ENCODE data around the gene SPOP.

GRCh38 chr17:49579522-49579921 lies 98.4 kb downstream of the SPOP start:
- TF ChIP-seq CTCF (IDR thresholded peaks at IDR 0.05; ENCODE audit: insufficient read depth, low read length, poor library complexity, severe bottlenecking) = no peak
- TF ChIP-seq EZH2phosphoT487 (conservative IDR thresholded peaks at IDR 0.05; ENCODE audit: low read length) = no peak

Measured in SU-DHL-6 (cell line).